ENCODE data around the gene IFNA17.
"Not testable (repeated sequence)": the region's sequence is repeated elsewhere in the genome, so short reads cannot be mapped to it uniquely, and the experiment has no call there.

IFNA17 gene

GRCh38 chr9:21228122-21228521 is at the start of gene IFNA17:
TSS of gene IFNA17 (minus strand) at chr9:21228222. CDS start at chr9:21228173, 49 bp downstream.
- DNase-seq, result no peak

DNA sequence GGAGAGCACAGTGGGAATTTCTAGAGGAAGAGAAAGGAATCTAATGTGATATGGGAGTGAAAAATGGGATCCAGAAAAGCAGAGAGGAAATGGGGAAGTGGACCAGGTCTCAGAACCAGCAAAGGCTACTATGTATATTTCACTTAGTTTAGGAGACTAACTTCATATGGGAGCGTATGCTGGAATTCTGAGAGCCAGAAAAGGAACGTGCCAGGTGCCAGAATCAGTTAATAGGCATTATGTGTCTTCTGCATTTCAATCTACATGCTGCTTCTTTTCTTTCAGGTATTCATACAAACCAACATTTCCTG is 40.3 kb upstream of the IFNA17 start:
- no peak for DNase-seq

GRCh38 chr9:21267485-21268346 is 39.7 kb upstream of the IFNA17 start:
- no peak for DNase-seq

DNA sequence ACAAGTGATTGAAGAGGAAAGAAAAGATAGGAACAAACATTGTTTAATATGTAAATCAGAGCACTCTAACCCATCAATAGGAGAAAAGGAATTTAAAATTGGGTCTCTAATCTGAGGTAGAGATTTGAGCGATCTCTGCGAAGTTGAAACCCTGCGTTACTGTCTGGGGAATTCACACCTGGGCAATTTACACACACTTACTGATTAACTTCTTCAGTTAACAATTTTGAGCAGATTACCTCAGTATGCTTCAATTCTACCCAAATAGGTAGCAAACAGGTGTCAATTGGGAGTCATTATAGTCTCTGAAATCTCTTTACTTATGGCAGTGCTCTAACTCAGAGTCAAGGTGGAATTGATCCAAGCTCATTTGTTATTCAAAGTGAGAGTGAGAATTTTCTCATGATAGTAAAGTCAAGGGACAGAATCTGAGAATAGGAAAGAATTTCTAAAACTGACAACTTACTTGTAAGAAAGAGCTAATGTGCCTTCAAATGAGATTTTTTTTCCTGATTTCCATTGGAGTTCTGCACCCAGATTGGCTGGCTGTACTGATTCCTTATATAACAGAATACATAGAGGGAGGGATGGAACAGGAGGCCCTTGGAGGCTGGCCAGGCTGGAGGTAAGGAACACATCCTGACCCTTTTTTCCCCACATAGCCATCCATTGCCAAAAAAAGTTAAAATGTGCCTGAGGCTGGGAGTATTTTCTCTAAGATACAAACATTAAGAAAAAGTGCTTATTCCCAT is 38.9 kb upstream of the IFNA17 start:
- DNase-seq, result no peak

DNA sequence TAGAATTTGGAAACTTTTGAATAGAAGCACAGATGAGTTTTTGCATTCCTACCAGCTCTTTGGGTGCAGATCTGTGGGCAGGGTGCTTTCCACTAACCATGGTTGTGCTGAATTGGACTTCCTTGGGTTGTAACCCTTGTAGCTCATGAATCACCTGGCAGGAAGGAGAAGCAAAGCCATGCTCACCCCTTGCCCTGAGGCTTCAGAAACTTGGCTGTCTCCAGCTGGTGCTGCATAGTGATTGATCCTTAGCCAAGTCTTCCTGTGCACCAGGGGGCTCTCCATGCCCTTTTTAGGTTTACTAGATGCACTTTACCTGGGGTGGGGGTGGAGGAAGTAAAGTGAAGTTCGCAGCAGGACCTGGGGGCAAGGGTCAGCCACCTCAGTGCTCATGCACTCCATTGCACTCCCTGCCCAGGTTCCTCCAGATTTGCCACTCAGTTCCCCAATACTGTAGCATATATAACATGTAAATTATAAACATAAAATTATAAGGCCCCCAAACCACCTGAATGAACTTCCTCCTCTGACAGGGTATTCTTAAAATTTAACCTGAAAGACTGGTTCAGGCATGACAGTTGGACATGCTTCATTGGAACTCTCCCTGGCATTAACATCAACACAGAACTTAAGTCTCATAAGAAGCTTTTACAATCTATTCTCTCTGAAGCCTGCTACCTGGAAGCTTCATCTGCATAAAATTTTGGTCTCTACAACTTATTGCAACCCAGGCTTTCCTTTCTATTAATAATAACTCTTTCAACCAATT is 37.6 kb upstream of the IFNA17 start:
- no peak for DNase-seq

DNA sequence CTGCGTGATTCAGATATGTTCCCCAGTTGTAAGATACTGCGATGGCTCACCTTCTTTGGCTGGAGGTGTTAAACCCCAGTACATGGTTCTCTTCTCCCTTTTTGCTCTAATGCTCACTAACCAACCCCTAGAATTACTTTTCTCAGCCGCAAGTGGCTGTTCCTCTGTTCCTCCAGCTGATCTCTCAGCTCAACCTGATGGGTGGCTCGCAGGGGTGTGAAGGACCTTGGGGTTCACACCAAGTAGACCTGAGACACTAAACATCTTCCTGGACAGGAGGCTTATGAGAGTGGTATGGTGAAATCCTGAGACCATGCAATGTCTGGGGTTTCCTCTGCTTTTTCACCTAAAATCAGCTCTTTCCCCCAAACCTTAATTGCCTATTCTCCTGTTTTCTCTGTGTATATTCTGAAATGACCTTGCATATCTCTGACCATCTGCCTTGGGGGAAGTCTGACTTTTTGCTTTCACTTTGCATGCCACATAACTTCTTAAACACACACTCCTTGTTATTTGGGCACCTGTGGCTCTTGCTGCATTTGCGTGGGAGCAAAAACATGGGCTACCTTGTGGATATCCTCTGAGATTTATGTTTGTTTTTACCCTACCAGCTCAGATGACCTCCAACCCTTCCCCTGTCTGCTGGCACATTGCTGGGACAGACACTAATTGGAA is 27.7 kb upstream of the IFNA17 start:
- DNase-seq, result no peak

- peak; percentile 11 for DNase-seq
Measured at GRCh38 chr9:21252721-21253547, 24.9 kb upstream of the IFNA17 start.

GRCh38 chr9:21251638-21252037 is 23.6 kb upstream of the IFNA17 start:
- DNase-seq, result no peak

DNA sequence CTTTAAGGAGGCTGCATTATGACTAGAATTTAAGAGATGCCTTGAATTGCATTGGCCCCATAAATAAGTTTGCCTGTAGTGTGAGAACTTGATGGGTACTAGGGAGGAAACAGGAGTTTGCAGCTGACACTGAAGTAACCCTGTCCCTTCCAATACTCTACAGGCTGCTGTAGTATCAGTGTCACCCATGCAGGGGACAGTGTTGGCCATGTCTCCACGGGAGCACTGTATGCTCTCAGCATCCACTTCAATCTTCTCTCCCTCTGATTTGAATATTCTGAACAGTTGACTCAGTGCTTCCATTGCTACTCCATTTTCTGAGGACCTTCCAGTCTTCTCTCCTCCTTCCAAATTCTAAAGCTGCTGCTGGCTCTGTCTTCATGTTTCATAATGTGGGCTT is 23.2 kb upstream of the IFNA17 start:
- DNase-seq, result no peak

DNA sequence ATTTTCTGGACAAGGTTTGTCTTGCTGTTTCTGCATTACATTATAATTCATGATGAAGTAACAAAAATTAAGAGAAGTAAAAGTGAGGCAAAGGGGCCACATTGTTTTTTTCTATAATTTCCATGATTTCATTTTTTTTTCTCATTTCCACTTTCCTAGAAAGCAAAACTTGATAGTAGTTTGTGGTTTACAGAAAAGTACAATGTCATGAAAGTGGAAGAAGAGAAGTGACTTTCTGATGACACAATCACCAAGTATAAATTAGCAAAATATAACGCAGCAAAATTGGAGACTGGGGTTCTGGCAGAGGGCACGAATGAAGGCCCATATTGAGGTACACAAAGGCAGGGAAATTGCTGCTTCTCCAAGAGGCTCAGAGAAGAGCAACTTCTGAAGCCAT is 16.8 kb upstream of the IFNA17 start:
- DNase-seq, result no peak

GRCh38 chr9:21239911-21240310 is 11.9 kb upstream of the IFNA17 start, which contains the start of gene IFNA14:
TSS of gene IFNA14 (minus strand) at chr9:21240005. CDS start at chr9:21239935, 70 bp downstream.
- DNase-seq, result no peak

GRCh38 chr9:21236360-21236714 is 8.3 kb upstream of the IFNA17 start:
- not testable (repeated sequence) for DNase-seq

- DNase-seq, result peak; percentile 36
Measured at GRCh38 chr9:21235468-21236359, 7.7 kb upstream of the IFNA17 start.

- DNase-seq, result no peak
Measured at GRCh38 chr9:21234153-21234687, 6.2 kb upstream of the IFNA17 start.

- DNase-seq, result no peak
Measured at GRCh38 chr9:21233258-21233657, 5.2 kb upstream of the IFNA17 start.

DNA sequence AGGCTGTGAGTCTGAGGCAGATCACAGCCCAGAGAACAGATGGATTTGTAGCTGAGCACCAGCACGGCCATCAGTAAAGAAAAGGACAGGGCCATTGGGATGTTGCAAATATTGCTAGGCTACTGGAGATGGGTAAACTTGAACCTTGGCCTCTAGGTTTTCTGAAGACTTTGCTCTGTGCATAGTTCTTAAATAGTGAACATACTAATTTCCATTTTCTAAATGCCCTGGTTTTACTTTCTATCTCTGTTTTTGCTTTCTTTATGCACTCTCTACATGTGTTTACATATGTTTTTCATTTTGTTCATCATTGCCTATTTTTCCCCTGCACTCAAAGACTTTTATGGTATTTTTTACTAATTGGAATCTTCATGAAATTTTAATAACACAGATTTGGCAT is 10.8 kb downstream of the IFNA17 start, which contains the start of gene IFNA16:
Gene IFNA16, minus strand, starts transcription at position 101 of the 400 bp plus-strand sequence. Its CDS starts 6 bp downstream, at position 95.
- not testable (repeated sequence) for DNase-seq

GRCh38 chr9:21213411-21214326 is 14.4 kb downstream of the IFNA17 start:
- not testable (repeated sequence) for DNase-seq

DNA sequence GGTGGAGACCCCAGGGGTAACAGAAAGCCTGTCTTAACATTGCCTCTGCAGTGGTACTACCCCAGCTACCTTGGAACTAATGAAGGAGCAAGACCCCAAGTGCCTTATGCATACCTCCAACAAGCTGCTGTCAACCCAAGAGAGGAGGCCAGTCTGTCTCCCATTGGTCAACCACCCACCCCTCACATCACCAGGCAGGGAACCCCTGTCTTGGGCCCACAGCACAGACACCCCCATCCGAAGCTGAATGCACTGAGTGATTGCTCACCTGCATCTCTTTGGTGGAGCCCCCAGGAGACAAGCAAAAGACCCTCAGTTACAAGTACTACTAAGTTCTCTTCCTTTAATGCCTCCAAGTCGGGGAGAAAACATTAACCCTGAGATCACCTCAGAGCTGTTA is 15.9 kb downstream of the IFNA17 start:
- not testable (repeated sequence) for DNase-seq

- DNase-seq, result not testable (repeated sequence)
Measured at GRCh38 chr9:21210782-21211181, 17.2 kb downstream of the IFNA17 start.

All from CD4-positive, alpha-beta T cell treated with Interleukin-6 for 4 hours (primary cell).